IMR-90 (cell line): ENCODE measurements around the gene EVPL. TPM values are rescaled to one million over a fixed set of nuclear protein-coding genes. Genes with fewer than 3 reads are reported as not detected.

Source experiments
- ATAC-seq: fragments of 200-7000 bp; cut with Tn5 transposase; 2 replicates; pipeline ENCODE4 v1.9.1; 2020; ENCODE audit warnings: low read depth, mild to moderate bottlenecking, moderate library complexity
- BruUV-seq: library from RNA; stranded (reverse); fragments of 400-500 nt; replicated peaks from 2 replicates; lab custom pipeline; 2021; lab: Mats Ljungman, UMichigan
- CTCF ChIA-PET: fragments of 300-600 bp; formaldehyde crosslinking; extraction: SDS; loops from one replicate; lab custom pipeline; 2021; ENCODE audit warnings: antibody characterized with exemption; lab: Yijun Ruan, JAX
- POLR2A ChIA-PET: fragments of 300-600 bp; sonication (Branson Sonifier 250); formaldehyde crosslinking; loops from one replicate; lab custom pipeline; 2022; ENCODE audit warnings: antibody characterized with exemption; ENCODE audit not compliant: unreplicated experiment; lab: Charles Lee
- DNase-seq: peaks from one replicate; pipeline ENCODE4 v3.0.0; 2013
- H2AFZ ChIP-seq: replicated peaks from 2 replicates; pipeline ENCODE3; 2013; ENCODE audit warnings: low read length, mild to moderate bottlenecking; ENCODE audit not compliant: poor library complexity
- H2AK5ac ChIP-seq: 2 replicates; pipeline ENCODE4 v1.6.1; 2013; ENCODE audit warnings: low read depth, low read length, inconsistent platforms
- H2AK9ac ChIP-seq: replicated peaks from 2 replicates; pipeline ENCODE3; 2013; ENCODE audit warnings: mild to moderate bottlenecking, low read depth, low read length, moderate library complexity; ENCODE audit not compliant: poor library complexity
- H2BK120ac ChIP-seq: 2 replicates; pipeline ENCODE4 v1.6.1; 2013; ENCODE audit warnings: low read depth, low read length, inconsistent platforms
- H2BK15ac ChIP-seq: 3 replicates; pipeline ENCODE4 v1.6.1; 2013; ENCODE audit warnings: low read depth, low read length, inconsistent platforms
- H2BK20ac ChIP-seq: 2 replicates; pipeline ENCODE4 v1.6.1; 2013; ENCODE audit warnings: low read depth, mild to moderate bottlenecking, inconsistent platforms, low read length, moderate library complexity
- H2BK5ac ChIP-seq: 2 replicates; pipeline ENCODE4 v1.6.1; 2013; ENCODE audit warnings: mild to moderate bottlenecking, low read depth, low read length, inconsistent platforms; ENCODE audit not compliant: poor library complexity, severe bottlenecking
- H3K14ac ChIP-seq: replicated peaks from 2 replicates; pipeline ENCODE4 v1.6.1; 2013; ENCODE audit warnings: low read depth, low read length, inconsistent platforms
- H3K18ac ChIP-seq: 2 replicates; pipeline ENCODE4 v1.6.1; 2013; ENCODE audit warnings: low read depth, low read length, control low read depth
- H3K23ac ChIP-seq: 2 replicates; pipeline ENCODE4 v1.6.1; 2013; ENCODE audit warnings: low read depth, low read length, inconsistent platforms
- H3K27ac ChIP-seq: 2 replicates; pipeline ENCODE4 v1.5.1; 2013; ENCODE audit warnings: mild to moderate bottlenecking, control low read depth, low read length; ENCODE audit not compliant: insufficient read depth
- H3K27me3 ChIP-seq: 2 replicates; pipeline ENCODE4 v1.6.1; 2013; ENCODE audit warnings: low read length; ENCODE audit not compliant: control insufficient read depth, insufficient read depth
- H3K36me3 ChIP-seq: 2 replicates; pipeline ENCODE4 v1.6.1; 2013; ENCODE audit warnings: low read length, mixed read lengths; ENCODE audit not compliant: control insufficient read depth, insufficient read depth
- H3K4ac ChIP-seq: 2 replicates; pipeline ENCODE4 v1.6.1; 2013; ENCODE audit warnings: low read depth, low read length, inconsistent platforms
- H3K4me1 ChIP-seq: 2 replicates; pipeline ENCODE4 v1.6.1; 2013; ENCODE audit warnings: low read length, mixed read lengths; ENCODE audit not compliant: control insufficient read depth, insufficient read depth
- H3K4me2 ChIP-seq: 2 replicates; pipeline ENCODE4 v1.6.1; 2013; ENCODE audit warnings: low read depth, mild to moderate bottlenecking, control low read depth, low read length, moderate library complexity
- H3K4me3 ChIP-seq: 2 replicates; pipeline ENCODE4 v1.5.1; 2013; ENCODE audit warnings: low read depth, mild to moderate bottlenecking, control low read depth, low read length, moderate library complexity; ENCODE audit not compliant: insufficient read depth
- H3K56ac ChIP-seq: 2 replicates; pipeline ENCODE4 v1.6.1; 2013; ENCODE audit warnings: low read length, inconsistent platforms; ENCODE audit not compliant: insufficient read depth; ENCODE audit errors: extremely low read depth
- H3K79me1 ChIP-seq, 2 experiments: 2 replicates each; pipeline ENCODE4 v1.6.1; 2013; ENCODE audit warnings: low read length in 2 of 2, inconsistent platforms in 1 of 2, low read depth in 1 of 2
- H3K9ac ChIP-seq: 2 replicates; pipeline ENCODE4 v1.6.1; 2013; ENCODE audit warnings: low read depth, low read length, control low read depth
- H3K9me1 ChIP-seq: 2 replicates; pipeline ENCODE4 v1.6.1; 2013; ENCODE audit warnings: low read length, inconsistent platforms; ENCODE audit not compliant: insufficient read depth
- H3K9me3 ChIP-seq: 2 replicates; pipeline ENCODE4 v1.6.1; 2013; ENCODE audit warnings: low read length; ENCODE audit not compliant: control insufficient read depth, insufficient read depth
- H4K20me1 ChIP-seq: 2 replicates; pipeline ENCODE4 v1.6.1; 2013; ENCODE audit warnings: low read length, inconsistent platforms; ENCODE audit not compliant: insufficient read depth
- H4K5ac ChIP-seq: 2 replicates; pipeline ENCODE4 v1.6.1; 2013; ENCODE audit warnings: mild to moderate bottlenecking, low read depth, low read length, control low read depth
- H4K8ac ChIP-seq, 2 experiments: 2 replicates each; pipeline ENCODE4 v1.6.1; 2013; ENCODE audit warnings: low read depth in 2 of 2, low read length in 2 of 2, control low read depth in 1 of 2, inconsistent platforms in 1 of 2
- H4K91ac ChIP-seq: 2 replicates; pipeline ENCODE4 v1.6.1; 2013; ENCODE audit warnings: low read depth, low read length, inconsistent platforms; ENCODE audit not compliant: insufficient read depth
- FOS ChIP-seq: fragments of 150-350 bp; IDR thresholded peaks from 2 replicates; pipeline ENCODE4 v1.6.1; 2016; ENCODE audit warnings: low read depth, low read length
- MAFK ChIP-seq: IDR thresholded peaks from 2 replicates; pipeline ENCODE4 v1.6.1; 2012; ENCODE audit warnings: low read depth, low read length, improper control_type of control experiment
- MAZ ChIP-seq: IDR thresholded peaks from 2 replicates; pipeline ENCODE4 v1.6.1; 2012; ENCODE audit warnings: low read depth, mild to moderate bottlenecking, low read length, improper control_type of control experiment, moderate library complexity, borderline replicate concordance
- MXI1 ChIP-seq: IDR thresholded peaks from 2 replicates; pipeline ENCODE4 v1.6.1; 2012; ENCODE audit warnings: low read depth, mild to moderate bottlenecking, low read length, moderate library complexity, borderline replicate concordance
- SMC3 ChIP-seq: fragments of 150-350 bp; IDR thresholded peaks from 2 replicates; pipeline ENCODE4 v1.6.1; 2016; ENCODE audit warnings: low read depth, mild to moderate bottlenecking, antibody characterized with exemption, low read length, moderate library complexity
- WGBS, 2 experiments: methylation state at CpG; one replicate each; pipeline versions ENCODE4 v1.1.5 to v1.1.7; 2013; ENCODE audit warnings: missing lambda C conversion rate in 2 of 2; ENCODE audit not compliant: insufficient read length in 1 of 2; ENCODE audit errors: extremely low coverage in 2 of 2; 5-methylcytosine and 5-hydroxymethylcytosine counted together
- dilution Hi-C: fragments of 300-500 bp; cut with HindIII; formaldehyde crosslinking; loops from one replicate; pipeline ENCODE4 v1.14.3; 2018; ENCODE audit warnings: low sequenced_read_pairs; ENCODE audit not compliant: unreplicated experiment
- in situ Hi-C: fragments of 300-500 bp; cut with MboI; formaldehyde crosslinking; loops from 3 replicates; pipeline ENCODE4 v1.14.3; 2019; ENCODE audit warnings: low sequenced_read_pairs, inconsistent platforms, mixed read lengths
- intact Hi-C: fragments of 100-400 bp; cut with micrococcal nuclease; formaldehyde crosslinking; loops from 2 replicates; pipeline ENCODE4 v1.10.0; 2022
- polyA plus RNA-seq, 3 experiments: library from polyadenylated mRNA; depleted of rRNA; stranded (reverse); fragments of >200 nt; gene quantifications; 2 replicates each; pipeline ENCODE4 v1.2.3, GENCODE V29; 2012; ENCODE audit warnings: low replicate concordance in 1 of 3
- total RNA-seq: library from RNA; depleted of rRNA; stranded (reverse); fragments of >200 nt; gene quantifications from 2 replicates; pipeline ENCODE4 v1.2.3, GENCODE V29; 2012

EVPL gene
- total and polyA plus RNA-seq, 2 of the 4 experiments (the other 2 are of a cell fraction) = not detected

- intact Hi-C loops = loop anchor here (5.0 kb wide), 1 partner anchor 290 kb away; no protein-coding TSS in a partner anchor
- Histone ChIP-seq H2AFZ (no peak overlapping the region), H3K27me3 (no peaks in the 10 kb centered on the region), H2BK15ac (no peak overlapping the region), H3K9me3 (no peaks in the 10 kb centered on the region), H3K14ac (no peak overlapping the region), H3K4ac (no peak overlapping the region), H3K23ac (no peak overlapping the region), H4K8ac (no peak overlapping the region), H4K20me1 (no peaks in the 10 kb centered on the region), H3K79me1 (peaks cover 0 to 3% of the 10 kb centered on the region in 2 experiments; a peak in 1 of 4 replicates), H2AK5ac (no peak overlapping the region), H3K4me2 (no peak overlapping the region), H2BK5ac (no peak overlapping the region), H2BK20ac (no peak overlapping the region), H3K56ac (no peak overlapping the region), H3K36me3 (no peaks in the 10 kb centered on the region), H2BK120ac (no peak overlapping the region), H2AK9ac (no peak overlapping the region), H3K18ac (no peak overlapping the region), H4K5ac (no peak overlapping the region), H3K27ac (no peak overlapping the region), H3K4me1 (peaks cover 7% of the 10 kb centered on the region), H3K4me3 (no peak overlapping the region), H4K91ac (no peak overlapping the region), H3K9ac (no peak overlapping the region), H3K9me1 (no peaks in the 10 kb centered on the region)
- ATAC-seq (no peak), DNase-seq (no peak)
- dilution Hi-C loops = no loop called here
- CTCF ChIA-PET = interaction anchor here (1.3 kb wide), 1 partner anchor 102 kb away, joined by 4 read pairs; the partner anchor contains the start of gene MRPL38
- POLR2A ChIA-PET = no interaction called here
- no TSS peak for BruUV-seq
- 94% methylated on average over 12 of the region's 39 CpGs; no CpG with 5 or more reads in 1 of the 2 experiments for whole genome bisulfite sequencing, 2 experiments
- in situ Hi-C loops = loop anchor here (5.0 kb wide), 1 partner anchor 95 kb away; no protein-coding TSS in a partner anchor
- TF ChIP-seq SMC3 (no peak), FOS (no peak), MAZ (no peak), MXI1 (no peak), MAFK (no peak)
Measured at GRCh38 chr17:76007131-76007849, 19.8 kb downstream of the EVPL start.
